Adrenal gland (tissue), 12 donors: ENCODE results near the gene GFOD2. TPM values are rescaled to one million over a fixed set of nuclear protein-coding genes. Genes with fewer than 3 reads are reported as not detected.

Source experiments
- DNase-seq, 7 donors: peaks; one replicate each; pipeline ENCODE4 v3.0.0-alpha.2; 2019 to 2020
- H3K27ac ChIP-seq, 5 donors: fragments of 200-600 bp; sonication (generic) in 4 of 5; 1 replicate in 3 of 5; 2 replicates in 2 of 5; pipeline versions ENCODE4 v1.5.1 to v1.8.0; 2016 to 2020; ENCODE audit warnings: mild to moderate bottlenecking in 1 of 5
- H3K27me3 ChIP-seq: fragments of 200-600 bp; 2 replicates; pipeline ENCODE4 v1.8.0; 2021
- H3K36me3 ChIP-seq, 2 donors: fragments of 200-600 bp; replicated peaks in 1 of 2; 1 replicate in 1 of 2; 2 replicates in 1 of 2; pipeline versions ENCODE4 v1.5.1 to v1.8.0; 2018 to 2022
- H3K4me1 ChIP-seq, 2 donors: fragments of 200-600 bp; replicated peaks in 1 of 2; 1 replicate in 1 of 2; 2 replicates in 1 of 2; pipeline versions ENCODE4 v1.5.1 to v1.8.0; 2018 to 2021
- H3K4me3 ChIP-seq, 4 donors: fragments of 200-600 bp; sonication (generic) in 3 of 4; one replicate each; pipeline ENCODE4 v1.5.1; 2016 to 2018
- H3K9me3 ChIP-seq, 3 donors: fragments of 200-600 bp; sonication (generic) in 1 of 3; replicated peaks in 1 of 3; 1 replicate in 2 of 3; 2 replicates in 1 of 3; pipeline versions ENCODE4 v1.5.1 to v1.8.0; 2016 to 2021
- POLR2A ChIP-seq, 2 donors: fragments of 450-650 bp; IDR thresholded peaks; one replicate each; pipeline ENCODE4 v1.6.1; 2017; ENCODE audit warnings: antibody characterized with exemption in 2 of 2, mild to moderate bottlenecking in 2 of 2, moderate library complexity in 1 of 2
- WGBS, 4 donors: extraction: QIAGEN DNeasy Blood & Tissue Kit in 2 of 4; methylation state at CpG; one replicate each; pipeline versions ENCODE4 v1.1.5 to v1.1.7; 2013 to 2017; 5-methylcytosine and 5-hydroxymethylcytosine counted together
- intact Hi-C, 2 donors: fragments of 100-400 bp; cut with DNase I; formaldehyde crosslinking; loops; one replicate each; pipeline versions ENCODE4 v1.14.1 to v1.15.0; 2022 to 2023
- polyA plus RNA-seq, 3 donors: library from polyadenylated mRNA; stranded (reverse); fragments of 200-250 nt in 2 of 3; fragments of 350-450 nt in 1 of 3; fragmentation: Illumina TruSeq in 1 of 3; extraction: RNeasy Lipid Tissue Mini Kit (QIAGEN cat#74804) in 1 of 3; gene quantifications; one replicate each; pipeline ENCODE4 v1.2.3, GENCODE V29; 2013 to 2014
- total RNA-seq, 9 donors: library from RNA; depleted of rRNA in 4 of 9; stranded (reverse); fragments of >200 nt in 4 of 9; fragments of 120-200 nt in 1 of 9; fragmentation: NEBNext Ultra II Directional in 1 of 9; extraction: Animal tissue kit (Norgen Biotek cat#: 25700) in 1 of 9; gene quantifications; one replicate each; pipeline versions ENCODE4 v1.1.0 to v1.2.4, GENCODE V29; 2013 to 2023
- TF ChIP-seq, protein P1 (sequence below), 6 experiments: fragments of 450-650 bp in 4 of 6; fragments of 200-600 bp in 2 of 6; sonication (generic) in 1 of 6; IDR thresholded peaks; 1 replicate in 5 of 6; 2 replicates in 1 of 6; pipeline versions ENCODE4 v1.5.1 to v1.8.0; 2016 to 2021; ENCODE audit warnings: antibody characterized with exemption in 6 of 6, mild to moderate bottlenecking in 2 of 6, moderate library complexity in 1 of 6
- donor health status: healthy with polysubstance abuse.
- donor health status: Bipolar disorder and iron deficiency.
- donor health status: DM: yes; HTN: yes; CAD: no.
- donor health status: DM: no; HTN: no; CAD: no.
- donor health status: DM: no; HTN: no; CAD: no.
- donor health status: DM: yes; HTN: yes; CAD: no.

GFOD2 gene
- total and polyA plus RNA-seq, 12 donors = 14.2 to 43.5 (median 16.7) TPM

DNA sequence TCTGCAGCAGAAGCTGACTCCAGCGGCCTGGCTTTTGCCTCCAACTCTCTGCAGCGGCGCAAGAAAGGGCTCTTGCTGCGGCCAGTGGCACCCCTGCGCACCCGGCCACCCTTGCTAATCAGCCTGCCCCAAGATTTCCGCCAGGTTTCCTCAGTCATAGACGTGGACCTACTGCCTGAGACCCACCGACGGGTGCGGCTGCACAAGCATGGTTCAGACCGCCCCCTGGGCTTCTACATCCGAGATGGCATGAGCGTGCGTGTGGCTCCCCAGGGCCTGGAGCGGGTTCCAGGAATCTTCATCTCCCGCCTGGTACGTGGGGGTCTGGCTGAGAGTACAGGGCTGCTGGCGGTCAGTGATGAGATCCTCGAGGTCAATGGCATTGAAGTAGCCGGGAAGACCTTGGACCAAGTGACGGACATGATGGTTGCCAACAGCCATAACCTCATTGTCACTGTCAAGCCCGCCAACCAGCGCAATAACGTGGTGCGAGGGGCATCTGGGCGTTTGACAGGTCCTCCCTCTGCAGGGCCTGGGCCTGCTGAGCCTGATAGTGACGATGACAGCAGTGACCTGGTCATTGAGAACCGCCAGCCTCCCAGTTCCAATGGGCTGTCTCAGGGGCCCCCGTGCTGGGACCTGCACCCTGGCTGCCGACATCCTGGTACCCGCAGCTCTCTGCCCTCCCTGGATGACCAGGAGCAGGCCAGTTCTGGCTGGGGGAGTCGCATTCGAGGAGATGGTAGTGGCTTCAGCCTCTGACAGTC, 57.0 kb downstream of the GFOD2 start:
- Histone ChIP-seq H3K27me3 (no peaks in the 10 kb centered on the region), H3K4me3 (no peak overlapping the region), H3K4me1 (peaks cover 12 to 26% of the 10 kb centered on the region in 2 donors), H3K27ac (no peak overlapping the region), H3K9me3 (no peaks in the 10 kb centered on the region), H3K36me3 (peaks cover 0 to 10% of the 10 kb centered on the region in 2 donors)
- DNase-seq = no peak
- intact Hi-C loops = loop anchor here (5.0 kb wide), 1 partner anchor 100 kb away; the partner anchor contains the start of gene CTCF (in 2 of the 2)
- TF ChIP-seq POLR2A (IDR thresholded peaks at IDR 0.05) = no peak
- TF ChIP-seq, protein P1, sequence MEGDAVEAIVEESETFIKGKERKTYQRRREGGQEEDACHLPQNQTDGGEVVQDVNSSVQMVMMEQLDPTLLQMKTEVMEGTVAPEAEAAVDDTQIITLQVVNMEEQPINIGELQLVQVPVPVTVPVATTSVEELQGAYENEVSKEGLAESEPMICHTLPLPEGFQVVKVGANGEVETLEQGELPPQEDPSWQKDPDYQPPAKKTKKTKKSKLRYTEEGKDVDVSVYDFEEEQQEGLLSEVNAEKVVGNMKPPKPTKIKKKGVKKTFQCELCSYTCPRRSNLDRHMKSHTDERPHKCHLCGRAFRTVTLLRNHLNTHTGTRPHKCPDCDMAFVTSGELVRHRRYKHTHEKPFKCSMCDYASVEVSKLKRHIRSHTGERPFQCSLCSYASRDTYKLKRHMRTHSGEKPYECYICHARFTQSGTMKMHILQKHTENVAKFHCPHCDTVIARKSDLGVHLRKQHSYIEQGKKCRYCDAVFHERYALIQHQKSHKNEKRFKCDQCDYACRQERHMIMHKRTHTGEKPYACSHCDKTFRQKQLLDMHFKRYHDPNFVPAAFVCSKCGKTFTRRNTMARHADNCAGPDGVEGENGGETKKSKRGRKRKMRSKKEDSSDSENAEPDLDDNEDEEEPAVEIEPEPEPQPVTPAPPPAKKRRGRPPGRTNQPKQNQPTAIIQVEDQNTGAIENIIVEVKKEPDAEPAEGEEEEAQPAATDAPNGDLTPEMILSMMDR (IDR thresholded peaks at IDR 0.05) = no peak
- WGBS, 4 donors = 85 to 93% (median 90%) methylated on average over 19 to 34 of the region's 34 CpGs

DNA sequence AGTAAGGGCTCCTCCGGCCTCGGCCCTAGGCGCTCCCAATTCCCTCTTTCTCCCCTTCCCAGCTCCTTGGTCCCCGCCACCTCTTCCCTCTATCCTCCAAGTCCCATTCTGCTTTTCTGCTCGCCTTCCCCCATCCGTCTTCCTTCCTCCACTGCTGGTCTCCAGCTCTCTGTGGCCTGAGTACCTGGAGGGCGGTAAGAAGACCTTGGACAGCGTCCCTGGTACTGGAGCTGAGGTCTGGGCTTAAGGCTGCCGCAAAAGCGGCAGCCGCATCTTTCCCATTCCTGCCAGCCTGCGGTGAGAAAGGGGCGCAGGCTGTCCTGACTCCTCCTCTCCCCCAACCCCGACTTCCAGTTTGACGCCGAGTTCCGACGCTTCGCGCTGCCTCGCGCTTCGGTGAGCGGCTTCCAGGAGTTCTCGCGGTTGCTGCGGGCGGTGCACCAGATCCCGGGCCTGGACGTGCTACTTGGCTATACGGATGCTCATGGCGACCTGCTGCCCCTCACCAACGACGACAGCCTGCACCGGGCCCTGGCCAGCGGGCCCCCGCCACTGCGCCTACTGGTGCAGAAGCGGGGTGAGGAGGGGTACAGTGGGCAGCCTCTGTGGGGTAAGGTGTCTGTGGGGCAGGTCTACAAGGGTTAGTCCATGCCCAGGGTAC, 57.9 kb downstream of the GFOD2 start:
- H3K4me1 ChIP-seq = peaks cover 8 to 22% of the 10 kb centered on the region in 2 donors
- H3K4me3 ChIP-seq = peak overlapping the region in 2 of 4 donors; percentile 20 to 73
- TF ChIP-seq, protein P1 (IDR thresholded peaks at IDR 0.05) = no peak
- TF ChIP-seq POLR2A (IDR thresholded peaks at IDR 0.05) = no peak
- H3K27me3 ChIP-seq = no peaks in the 10 kb centered on the region
- peak in 3 of 7 donors; percentile 42 to 52 (median 52) for DNase-seq
- H3K36me3 ChIP-seq = peaks cover 0 to 10% of the 10 kb centered on the region in 2 donors
- intact Hi-C loops = loop anchor here (5.0 kb wide), 1 partner anchor 99 kb away; the partner anchor contains the start of gene CTCF (in 2 of the 2)
- 1 to 13% (median 10%) methylated on average over 30 to 39 of the region's 39 CpGs for WGBS, 4 donors
- H3K9me3 ChIP-seq = no peaks in the 10 kb centered on the region
- peak overlapping the region in 4 of 5 donors; percentile 73 to 96 (median 91) for H3K27ac ChIP-seq

DNA sequence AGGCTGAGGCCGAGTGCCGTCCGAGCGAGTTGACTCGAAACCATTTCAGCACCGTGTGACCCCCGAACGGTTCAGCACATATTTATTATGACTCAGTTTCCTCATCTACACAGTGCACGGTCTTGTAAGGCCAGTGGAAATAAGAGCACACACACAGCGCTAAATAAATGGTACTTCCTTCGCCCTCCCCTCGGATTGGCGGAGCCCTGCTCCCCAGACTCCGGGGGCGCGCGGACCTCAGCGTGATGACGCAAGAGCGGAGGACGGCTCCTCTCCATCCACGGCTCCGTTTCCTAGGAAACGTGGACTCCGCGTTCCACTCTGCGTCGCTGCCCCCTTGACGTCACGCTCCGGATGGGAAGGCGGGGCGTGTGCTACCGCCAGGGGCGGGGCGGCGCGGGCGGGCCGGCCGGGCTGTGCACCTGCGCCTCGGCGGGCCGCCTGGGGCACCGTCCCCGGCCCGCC, 58.5 kb downstream of the GFOD2 start, which contains the start of gene PARD6A:
PARD6A (plus strand) TSS at position 397 of the 465 bp plus-strand sequence. CDS start 79 bp downstream, outside the sequence.
- intact Hi-C loops = loop anchor here (5.0 kb wide), 1 partner anchor 98 kb away; the partner anchor contains the start of gene CTCF (in 2 of the 2)
- DNase-seq = peak; percentile 95 to 98 (median 97)
- no peaks in the 10 kb centered on the region for H3K27me3 ChIP-seq
- no peaks in the 10 kb centered on the region for H3K9me3 ChIP-seq
- H3K4me3 ChIP-seq = peak within 1 kb of the TSS; percentile 47 to 73 (median 68)
- H3K36me3 ChIP-seq = peaks cover 0 to 10% of the 10 kb centered on the region in 2 donors
- peaks cover 8 to 15% of the 10 kb centered on the region in 2 donors for H3K4me1 ChIP-seq
- peak within 1 kb of the TSS; percentile 71 to 96 (median 91) for H3K27ac ChIP-seq
- 0 to 3% (median 0%) methylated on average over 8 to 48 of the region's 48 CpGs for WGBS, 4 donors
- TF ChIP-seq POLR2A (IDR thresholded peaks at IDR 0.05) = peak in 1 of 2 donors; percentile 30
- TF ChIP-seq, protein P1 (IDR thresholded peaks at IDR 0.05) = peak in 1 of 6 experiments; percentile 34
